GM19438 (cell line): ENCODE data around the gene MAP3K15.

ENCODE experiments used
- ATAC-seq: cut with Tn5 transposase; IDR thresholded peaks from one replicate; pipeline ENCODE4 v1.9.1; 2021; ENCODE audit warnings: low read depth; ENCODE audit not compliant: unreplicated experiment

The MAP3K15 gene, protein sequence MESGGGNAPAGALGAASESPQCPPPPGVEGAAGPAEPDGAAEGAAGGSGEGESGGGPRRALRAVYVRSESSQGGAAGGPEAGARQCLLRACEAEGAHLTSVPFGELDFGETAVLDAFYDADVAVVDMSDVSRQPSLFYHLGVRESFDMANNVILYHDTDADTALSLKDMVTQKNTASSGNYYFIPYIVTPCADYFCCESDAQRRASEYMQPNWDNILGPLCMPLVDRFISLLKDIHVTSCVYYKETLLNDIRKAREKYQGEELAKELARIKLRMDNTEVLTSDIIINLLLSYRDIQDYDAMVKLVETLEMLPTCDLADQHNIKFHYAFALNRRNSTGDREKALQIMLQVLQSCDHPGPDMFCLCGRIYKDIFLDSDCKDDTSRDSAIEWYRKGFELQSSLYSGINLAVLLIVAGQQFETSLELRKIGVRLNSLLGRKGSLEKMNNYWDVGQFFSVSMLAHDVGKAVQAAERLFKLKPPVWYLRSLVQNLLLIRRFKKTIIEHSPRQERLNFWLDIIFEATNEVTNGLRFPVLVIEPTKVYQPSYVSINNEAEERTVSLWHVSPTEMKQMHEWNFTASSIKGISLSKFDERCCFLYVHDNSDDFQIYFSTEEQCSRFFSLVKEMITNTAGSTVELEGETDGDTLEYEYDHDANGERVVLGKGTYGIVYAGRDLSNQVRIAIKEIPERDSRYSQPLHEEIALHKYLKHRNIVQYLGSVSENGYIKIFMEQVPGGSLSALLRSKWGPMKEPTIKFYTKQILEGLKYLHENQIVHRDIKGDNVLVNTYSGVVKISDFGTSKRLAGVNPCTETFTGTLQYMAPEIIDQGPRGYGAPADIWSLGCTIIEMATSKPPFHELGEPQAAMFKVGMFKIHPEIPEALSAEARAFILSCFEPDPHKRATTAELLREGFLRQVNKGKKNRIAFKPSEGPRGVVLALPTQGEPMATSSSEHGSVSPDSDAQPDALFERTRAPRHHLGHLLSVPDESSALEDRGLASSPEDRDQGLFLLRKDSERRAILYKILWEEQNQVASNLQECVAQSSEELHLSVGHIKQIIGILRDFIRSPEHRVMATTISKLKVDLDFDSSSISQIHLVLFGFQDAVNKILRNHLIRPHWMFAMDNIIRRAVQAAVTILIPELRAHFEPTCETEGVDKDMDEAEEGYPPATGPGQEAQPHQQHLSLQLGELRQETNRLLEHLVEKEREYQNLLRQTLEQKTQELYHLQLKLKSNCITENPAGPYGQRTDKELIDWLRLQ (N-terminal part only)

DNA sequence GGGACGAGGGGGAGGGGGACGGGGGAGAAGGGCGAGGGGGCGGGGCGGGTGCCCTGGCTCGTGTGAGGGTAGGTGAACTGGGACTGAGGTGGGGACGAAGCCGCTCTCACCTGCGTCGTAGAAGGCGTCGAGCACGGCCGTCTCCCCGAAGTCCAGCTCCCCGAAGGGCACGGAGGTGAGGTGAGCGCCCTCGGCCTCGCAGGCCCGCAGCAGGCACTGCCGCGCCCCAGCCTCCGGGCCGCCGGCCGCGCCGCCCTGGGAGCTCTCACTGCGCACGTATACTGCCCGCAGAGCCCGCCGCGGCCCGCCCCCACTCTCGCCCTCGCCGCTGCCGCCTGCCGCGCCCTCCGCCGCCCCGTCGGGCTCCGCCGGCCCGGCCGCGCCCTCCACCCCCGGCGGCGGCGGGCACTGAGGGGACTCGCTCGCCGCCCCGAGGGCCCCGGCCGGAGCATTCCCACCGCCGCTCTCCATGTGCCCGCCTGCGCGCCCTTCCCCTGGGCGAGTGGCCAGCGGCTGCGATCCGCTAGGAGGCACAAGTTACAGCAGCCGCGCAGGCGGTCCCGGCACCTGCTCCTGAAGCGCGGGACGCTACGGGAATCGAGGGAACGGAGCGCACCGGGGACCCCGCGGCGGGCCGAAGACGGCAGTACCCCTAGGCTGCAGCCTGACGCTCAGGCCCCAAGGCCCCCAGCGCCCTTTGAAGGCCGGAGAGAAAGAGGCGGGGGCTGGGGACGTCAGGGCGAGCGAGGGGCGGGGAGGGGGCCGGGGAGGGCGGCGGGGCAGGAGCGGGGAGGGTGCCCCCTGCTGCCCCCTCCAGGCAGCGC lies at the start of gene MAP3K15:
Gene MAP3K15 (minus strand): TSS at position 718 of the 824 bp plus-strand sequence. CDS start 247 bp downstream, at position 471.
- no peak for ATAC-seq

DNA sequence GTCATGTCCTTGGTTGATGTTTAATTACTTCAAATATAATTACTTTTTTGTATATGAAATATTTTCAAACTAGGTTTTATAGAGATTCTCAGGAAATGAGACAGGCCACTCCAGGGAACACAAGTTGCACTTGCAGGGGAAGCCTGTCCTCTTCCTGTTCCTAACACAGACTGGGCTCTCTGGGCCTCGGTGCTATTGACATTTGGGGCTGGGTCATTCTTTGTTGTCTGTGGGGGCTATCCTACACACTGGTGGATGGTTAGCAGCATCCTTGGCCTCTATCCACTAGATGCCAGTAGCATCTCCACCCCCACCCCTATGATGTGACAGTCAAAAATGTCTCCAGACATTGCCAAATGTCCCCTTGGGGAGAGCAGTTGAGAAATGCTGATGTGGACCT lies 49.3 kb upstream of the MAP3K15 start:
- no peak for ATAC-seq

DNA sequence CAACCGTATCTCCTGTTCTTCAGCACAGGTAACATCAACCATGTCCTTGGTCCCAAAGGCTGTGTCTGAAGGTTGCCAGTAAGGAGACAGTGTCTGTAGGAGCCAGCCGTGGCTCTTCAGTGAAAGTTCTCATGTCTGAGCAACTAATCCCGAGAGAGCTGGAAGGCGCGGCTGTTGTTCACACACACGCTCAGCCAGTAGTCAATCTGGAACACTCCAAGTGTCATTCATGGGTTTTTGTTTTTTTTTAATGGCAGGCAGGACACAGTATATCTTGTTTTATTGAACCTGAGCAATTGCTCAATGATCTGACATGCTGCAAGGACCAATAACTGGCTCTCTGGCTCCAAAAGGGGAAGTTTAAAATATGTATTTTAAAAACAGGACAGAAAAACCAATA lies 48.4 kb upstream of the MAP3K15 start:
- peak; percentile 59 for ATAC-seq

DNA sequence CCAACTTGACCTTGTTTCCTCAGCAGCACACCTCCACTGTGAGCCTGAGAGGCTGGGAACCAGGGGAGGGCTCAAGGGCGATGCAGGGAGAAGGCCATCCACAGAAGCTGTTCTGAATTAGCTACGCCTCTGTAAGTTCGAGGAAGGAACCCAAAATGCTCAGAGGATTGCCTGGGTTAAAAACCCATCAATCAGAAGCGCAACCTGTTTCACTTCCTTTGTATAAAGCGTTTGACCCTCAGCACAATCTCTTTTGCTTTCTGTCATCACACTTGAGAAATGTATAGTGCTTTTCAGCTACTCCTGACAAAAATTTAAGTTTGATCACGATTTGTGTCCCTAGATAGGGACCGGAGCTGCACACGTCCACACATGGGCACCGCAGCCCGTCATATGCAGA lies 48.0 kb upstream of the MAP3K15 start:
- ATAC-seq, result peak; percentile 68

DNA sequence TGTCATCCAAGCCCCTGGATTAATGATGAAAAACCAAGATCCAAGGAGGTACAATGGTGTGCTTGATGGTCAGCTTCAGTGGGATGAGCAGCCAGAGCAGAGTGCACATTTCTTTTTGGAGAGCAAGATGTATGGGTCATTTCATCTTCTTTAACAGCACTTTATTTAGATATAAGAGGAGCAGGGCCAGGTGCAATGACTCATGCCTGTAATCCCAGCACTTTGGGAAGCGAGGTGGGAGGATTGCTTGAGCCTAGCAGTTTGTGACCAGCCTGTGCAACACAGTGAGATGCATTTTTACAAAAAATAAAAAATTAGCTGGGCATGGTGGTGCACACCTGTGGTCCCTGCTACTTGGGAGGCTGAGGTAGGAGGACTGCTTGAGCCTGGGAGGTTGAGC lies 45.3 kb upstream of the MAP3K15 start:
- no peak for ATAC-seq

DNA sequence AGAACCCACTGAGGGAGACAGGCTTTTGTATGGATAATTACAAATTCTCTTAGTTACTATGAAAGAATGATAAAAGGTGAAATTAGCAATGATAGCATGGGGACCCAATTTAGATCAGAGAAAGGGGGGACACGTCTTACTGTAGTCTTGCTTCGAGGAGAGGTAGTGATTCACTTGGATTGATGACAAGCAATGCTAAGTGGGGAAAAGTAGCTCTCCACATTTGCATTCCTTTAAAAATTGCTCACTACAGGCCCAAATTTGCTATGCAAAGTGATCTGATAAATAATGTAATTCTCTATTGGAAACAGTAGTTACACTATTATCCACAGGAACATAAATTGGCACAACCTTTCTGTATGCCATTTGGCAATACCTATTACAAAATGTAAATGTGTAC lies 42.5 kb upstream of the MAP3K15 start:
- no peak for ATAC-seq

DNA sequence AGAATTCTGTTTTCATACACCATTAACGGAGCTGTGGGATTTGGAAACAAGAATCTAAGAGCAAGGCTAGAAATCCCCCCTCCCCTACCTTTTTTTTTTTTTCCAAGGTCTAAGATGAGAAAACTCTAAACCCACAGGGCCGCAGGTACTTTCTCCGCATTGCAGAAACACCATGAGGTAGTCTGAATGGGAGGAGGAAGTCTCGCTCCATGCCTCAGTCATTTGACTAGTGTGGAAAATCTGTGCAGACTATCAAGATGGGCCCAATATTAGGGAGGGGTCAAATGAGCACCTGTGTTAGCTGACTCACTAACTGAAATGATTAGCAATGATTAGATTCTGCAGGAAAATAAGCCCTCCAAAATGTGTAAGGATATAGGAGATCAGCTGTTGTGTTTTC lies 40.9 kb upstream of the MAP3K15 start:
- no peak for ATAC-seq

DNA sequence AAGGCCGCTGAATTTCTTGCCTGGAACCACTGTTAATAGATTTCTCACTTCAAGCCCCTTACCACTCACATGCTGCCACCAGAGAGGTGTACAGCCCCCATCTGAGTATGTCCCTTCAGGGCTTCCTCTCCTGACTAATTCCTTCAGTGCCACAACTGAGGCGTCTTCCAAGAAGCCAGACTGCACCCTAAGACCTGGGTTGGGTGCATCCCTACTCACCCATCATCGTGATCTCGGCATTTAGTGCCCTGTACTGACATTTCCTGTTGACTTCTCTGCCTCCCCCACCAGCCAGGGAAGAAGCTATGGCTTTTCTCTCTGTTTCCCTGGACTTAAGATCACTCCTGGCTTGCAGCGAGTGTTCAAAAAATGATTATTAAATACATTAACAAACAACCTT lies 40.4 kb upstream of the MAP3K15 start:
- no peak for ATAC-seq

DNA sequence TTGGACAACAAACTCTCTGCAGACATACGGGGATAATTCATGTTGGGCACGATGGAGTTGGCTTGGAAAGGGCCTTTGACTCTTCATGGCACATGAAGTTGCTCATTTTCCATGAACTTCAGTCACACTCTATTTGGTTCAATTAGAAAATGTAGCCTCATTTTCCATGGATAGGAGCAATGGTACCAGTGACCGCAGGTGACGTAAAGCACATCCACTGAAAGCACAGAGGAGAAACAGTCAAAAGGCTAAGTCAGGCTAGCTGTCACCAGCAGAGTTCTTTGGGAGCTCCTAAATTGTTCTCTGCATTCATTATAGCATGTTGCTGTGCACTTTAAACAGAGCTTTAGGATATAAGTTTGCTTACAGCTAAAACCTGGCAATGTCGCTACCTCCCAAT lies 39.9 kb upstream of the MAP3K15 start:
- no peak for ATAC-seq

DNA sequence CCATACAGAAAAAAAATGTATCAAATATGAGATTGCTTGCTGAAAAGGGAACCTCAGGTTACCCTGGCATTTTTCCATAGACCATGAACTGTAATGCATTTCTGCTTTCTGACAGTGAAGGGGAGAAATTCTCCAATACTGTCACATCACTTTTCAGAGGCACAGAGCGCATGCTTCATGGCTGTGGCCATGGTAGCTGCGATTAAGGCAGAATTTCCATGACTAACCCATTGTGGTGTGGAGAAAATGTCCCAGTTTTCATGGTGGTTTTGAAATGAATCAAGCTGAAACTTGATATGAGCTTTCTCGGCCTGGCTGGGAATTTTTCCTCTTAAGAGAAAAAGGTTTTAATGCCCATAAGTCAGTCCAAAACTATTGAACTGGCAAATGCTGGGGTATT lies 39.5 kb upstream of the MAP3K15 start:
- ATAC-seq, result no peak

DNA sequence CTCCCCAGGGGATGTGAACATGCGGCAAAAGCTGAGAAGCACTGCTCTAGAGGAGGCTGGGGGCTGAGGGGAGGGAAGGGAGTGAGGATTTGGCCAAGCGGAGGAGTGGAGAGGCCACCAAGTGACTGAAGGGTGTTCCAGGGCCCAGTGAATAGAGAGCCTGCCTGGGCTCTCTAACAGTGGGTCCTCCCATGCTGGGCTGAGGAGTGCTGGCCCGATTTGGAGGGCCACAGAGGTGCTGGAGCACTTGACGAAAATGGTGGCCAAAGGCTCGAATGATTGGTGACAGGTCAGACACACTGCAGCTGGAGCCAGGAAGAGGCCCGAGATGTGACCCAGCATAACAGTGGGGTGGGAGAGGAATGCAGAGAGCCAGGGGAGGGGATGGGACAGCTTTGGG lies 37.5 kb upstream of the MAP3K15 start:
- no peak for ATAC-seq

DNA sequence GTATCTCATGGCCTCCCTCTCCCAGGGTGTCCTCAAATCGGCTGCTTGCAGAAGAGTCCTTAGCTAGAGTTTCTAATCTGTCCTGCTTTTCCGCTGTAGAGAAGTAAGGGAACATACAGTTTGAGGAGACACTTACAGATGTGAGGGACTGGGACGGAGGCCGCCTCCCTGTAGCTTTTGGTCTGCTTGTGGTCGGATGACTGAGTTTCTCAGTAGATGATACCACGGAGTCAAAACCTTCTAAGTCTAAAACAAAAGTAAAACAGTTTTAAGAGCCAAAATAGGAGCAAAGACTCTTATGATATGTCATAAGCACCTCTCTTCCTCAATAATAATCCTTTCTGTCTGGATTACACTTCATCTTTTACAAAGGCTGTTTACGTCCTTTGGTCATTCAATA lies 34.5 kb upstream of the MAP3K15 start:
- no peak for ATAC-seq

DNA sequence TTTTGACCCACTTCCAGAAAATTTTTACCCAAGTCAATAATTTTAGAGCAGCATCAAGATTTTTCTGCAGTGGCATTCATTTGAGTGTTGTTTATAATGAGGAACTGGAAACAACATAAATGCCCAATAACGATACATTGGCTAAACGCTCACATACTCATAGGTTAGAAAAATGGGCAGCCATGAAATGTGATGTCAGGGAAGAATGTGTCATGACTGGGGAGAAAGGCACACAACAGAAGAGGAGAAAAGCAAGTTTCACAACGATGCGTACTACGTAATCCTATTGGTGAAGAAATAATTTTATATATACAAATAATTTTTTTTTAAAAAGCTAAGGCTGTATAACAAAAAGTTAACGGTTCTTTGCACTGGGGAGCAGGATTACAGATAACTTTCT lies 33.6 kb upstream of the MAP3K15 start:
- no peak for ATAC-seq

DNA sequence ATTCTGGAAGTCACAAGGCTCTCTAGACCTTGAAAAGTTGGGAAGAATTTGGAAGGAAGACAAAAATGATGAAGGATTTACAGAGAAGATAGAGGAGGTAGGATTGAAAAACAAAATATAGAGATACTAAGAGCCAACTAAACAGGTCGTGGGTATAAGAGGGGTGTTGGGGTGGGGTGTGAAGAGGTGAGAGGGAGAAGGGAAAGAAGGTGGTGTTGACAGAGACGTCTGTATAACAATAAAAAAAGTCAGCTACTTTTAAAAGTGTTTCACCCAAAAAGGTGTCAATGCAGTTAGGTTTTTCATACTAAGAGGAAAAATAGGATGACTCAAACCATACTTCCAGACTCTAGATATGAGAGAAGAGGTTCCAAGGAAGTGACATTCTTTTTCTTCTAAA lies 33.0 kb upstream of the MAP3K15 start:
- no peak for ATAC-seq

DNA sequence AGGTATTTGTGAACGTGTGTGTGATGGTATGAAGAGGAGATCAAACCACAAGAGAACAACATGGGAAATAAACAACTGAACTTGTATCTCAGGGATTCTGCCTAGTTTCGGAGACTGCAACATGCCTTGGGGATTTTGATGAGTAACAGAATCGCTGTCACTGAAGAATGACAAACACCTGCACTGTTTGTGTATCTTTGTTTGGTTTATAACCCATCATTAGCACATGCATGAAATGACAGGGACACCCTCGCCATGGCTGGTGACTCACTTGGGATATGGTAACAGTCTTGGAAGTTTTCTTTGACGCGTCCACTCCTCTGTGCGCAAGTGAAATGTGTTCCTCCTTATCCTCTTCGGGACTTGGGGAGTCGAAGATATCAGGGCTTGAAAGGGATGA lies 30.3 kb upstream of the MAP3K15 start:
- ATAC-seq, result no peak

DNA sequence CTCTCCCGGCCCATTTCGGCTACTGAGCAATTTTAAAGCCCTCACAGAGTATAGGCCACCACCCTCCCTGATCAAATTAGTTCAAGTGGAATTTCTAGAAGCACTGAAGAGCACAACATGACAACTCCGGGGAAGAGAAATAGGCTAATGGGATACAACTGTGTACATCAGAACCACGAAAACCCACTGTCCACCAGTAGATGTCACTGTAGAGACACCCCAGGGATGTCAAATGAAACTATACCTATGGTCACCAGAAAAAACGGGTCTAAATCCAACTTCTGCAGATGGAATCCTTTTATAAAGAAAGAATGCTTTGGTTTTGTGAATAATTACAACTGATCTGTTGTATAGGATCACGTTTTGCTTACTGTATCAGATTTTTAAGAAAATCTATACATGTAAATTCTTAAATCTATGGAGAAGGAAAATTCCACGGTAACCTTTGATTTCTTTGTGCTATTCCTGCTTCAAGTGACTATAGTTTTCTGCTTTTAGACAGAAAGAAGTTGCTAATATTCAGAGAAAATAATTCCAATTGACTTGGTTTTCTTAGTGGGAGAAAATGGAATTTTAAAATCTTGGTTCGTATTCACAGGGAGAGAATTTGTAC lies 29.5 kb upstream of the MAP3K15 start:
- ATAC-seq, result no peak

DNA sequence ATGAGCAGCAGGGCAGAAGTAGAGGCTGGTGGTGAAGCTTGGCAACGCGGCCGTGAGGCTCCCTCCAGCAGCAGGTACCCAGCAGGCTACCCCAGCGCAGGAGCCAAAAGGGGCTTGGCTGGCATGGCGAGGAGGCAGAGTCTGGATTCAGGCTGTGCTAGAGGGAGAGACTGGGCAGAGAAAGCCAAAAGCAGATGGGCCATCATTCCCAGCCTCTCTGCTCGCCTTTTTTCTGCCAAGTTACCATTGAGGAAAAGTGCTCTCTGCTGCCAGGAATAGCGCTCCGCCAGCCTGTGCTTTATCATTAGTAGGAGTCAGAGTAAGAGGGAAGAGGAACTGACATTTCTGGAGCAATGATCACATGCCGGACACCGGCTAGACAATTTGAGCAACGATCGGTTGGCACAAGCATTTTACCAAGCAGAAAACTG lies 28.7 kb upstream of the MAP3K15 start:
- ATAC-seq, result no peak

DNA sequence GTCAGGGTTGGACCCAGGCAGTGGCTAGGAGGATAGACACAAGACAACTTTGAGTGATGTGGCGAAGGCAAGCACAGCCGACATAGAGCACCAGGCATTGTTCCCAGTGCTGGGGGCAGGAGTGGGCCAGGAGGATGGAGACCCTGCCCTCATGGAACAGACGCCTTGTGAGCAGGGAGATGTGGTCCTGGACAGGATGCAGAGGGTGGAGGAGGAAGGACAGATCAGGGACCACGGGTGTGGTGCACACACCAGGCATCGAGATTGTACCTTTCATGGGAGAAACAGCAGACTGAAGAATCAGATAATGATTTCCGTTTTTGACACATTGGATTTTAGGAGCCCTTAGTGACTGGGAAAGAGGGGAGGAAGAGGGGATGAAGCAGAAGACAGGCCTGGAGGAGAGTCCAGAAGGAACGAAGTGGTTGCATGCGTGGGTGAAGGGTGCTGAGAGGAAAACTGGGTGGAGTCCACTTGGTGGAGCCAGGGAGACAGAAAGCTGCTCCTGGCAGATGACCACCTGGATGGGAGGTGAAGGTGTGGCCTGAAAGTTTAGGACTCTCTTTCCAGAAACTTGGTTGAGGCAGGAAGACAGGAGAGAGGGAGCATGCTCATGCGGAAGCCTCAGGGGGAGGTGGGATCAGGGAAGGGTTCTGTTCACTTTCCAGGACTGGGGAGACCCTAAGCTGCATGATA lies 27.9 kb upstream of the MAP3K15 start:
- ATAC-seq, result no peak

DNA sequence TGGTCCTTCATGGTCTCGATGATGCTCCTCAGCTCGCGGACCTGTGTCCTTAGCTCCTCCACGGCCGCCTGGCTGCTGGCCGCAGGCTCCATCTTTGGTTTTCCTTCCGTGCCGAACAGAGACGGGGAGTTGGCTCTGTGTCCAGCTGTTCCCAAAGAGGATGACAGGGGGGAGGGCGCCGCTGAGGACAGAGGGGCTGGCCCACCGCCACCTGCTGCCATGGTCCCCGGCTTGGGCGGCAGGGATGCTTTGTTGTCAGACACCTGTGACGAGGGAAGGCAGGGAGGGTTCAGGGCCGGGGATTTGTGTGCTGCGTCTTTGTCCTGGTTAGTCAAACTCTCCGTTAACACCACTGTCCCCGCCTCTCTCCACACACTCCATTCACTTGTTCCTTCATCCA lies 26.6 kb upstream of the MAP3K15 start:
- ATAC-seq, result no peak
